ENCODE data around the gene RPS6KC1. TPM values are rescaled to one million over a fixed set of nuclear protein-coding genes. Genes with fewer than 3 reads are reported as not detected.

Gene RPS6KC1
- polyA plus RNA-seq, 1 donor (not counting 4 experiments of a cell fraction or from before 2014, with no cell fraction given) = 13.0 TPM

DNA sequence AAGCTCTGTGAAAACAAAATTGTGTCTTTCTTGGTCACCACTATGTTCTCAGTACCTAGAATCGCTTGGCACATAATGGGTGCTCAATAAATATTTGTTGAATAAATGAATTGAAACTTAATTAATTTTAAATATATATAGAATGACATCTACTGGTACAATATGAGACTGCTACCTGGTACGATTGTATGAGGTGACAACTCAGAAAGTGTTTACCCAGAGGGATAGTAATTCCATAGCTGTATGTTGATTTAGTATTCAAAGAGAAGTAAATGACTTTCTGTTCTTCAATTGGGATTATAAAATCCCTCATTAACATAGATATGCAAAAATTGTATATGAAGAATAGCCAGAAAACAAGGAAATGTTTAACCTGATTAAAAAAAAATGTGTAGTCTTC is 128.7 kb downstream of the RPS6KC1 start:
- no peaks in the 10 kb centered on the region for H3K9me3 ChIP-seq (ENCODE audit: control insufficient read depth, low read depth, low read length)
- no peaks in the 10 kb centered on the region for H3K79me2 ChIP-seq (ENCODE audit: control insufficient read depth, insufficient read depth, low read length)
- H4K20me1 ChIP-seq (ENCODE audit: control insufficient read depth, extremely low read depth, insufficient read depth, low read length) = no peaks in the 10 kb centered on the region
- H3K9ac ChIP-seq (ENCODE audit: control insufficient read depth, extremely low read depth, insufficient read depth, low read length) = no peak overlapping the region
- no peak overlapping the region for H3K4me3 ChIP-seq (ENCODE audit: control insufficient read depth in 2 of 3, extremely low read depth in 1 of 3, insufficient read depth in 2 of 3, low read depth in 1 of 3, low read length in 3 of 3)
- H3K27me3 ChIP-seq (ENCODE audit: control insufficient read depth, extremely low read depth, insufficient read depth, low read length) = no peaks in the 10 kb centered on the region
- H3K27ac ChIP-seq (ENCODE audit: control insufficient read depth, insufficient read depth, low read length) = no peak overlapping the region
- DNase-seq (ENCODE audit: low read depth, low spot score) (no peak), FAIRE-seq (no peak)
- H3K4me2 ChIP-seq (ENCODE audit: control insufficient read depth, extremely low read depth, insufficient read depth, low read depth, low read length) = no peak overlapping the region
- dilution Hi-C loops (cut with MboI; ENCODE audit: extremely low pct_ligation_motif_present, low sequenced_read_pairs) = no loop called here
- H3K9me1 ChIP-seq (ENCODE audit: control insufficient read depth, extremely low read depth, insufficient read depth, low read length) = no peaks in the 10 kb centered on the region
- TF ChIP-seq, protein P1, sequence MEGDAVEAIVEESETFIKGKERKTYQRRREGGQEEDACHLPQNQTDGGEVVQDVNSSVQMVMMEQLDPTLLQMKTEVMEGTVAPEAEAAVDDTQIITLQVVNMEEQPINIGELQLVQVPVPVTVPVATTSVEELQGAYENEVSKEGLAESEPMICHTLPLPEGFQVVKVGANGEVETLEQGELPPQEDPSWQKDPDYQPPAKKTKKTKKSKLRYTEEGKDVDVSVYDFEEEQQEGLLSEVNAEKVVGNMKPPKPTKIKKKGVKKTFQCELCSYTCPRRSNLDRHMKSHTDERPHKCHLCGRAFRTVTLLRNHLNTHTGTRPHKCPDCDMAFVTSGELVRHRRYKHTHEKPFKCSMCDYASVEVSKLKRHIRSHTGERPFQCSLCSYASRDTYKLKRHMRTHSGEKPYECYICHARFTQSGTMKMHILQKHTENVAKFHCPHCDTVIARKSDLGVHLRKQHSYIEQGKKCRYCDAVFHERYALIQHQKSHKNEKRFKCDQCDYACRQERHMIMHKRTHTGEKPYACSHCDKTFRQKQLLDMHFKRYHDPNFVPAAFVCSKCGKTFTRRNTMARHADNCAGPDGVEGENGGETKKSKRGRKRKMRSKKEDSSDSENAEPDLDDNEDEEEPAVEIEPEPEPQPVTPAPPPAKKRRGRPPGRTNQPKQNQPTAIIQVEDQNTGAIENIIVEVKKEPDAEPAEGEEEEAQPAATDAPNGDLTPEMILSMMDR (optimal IDR thresholded peaks at IDR 0.05 in 1 of 3, IDR thresholded peaks at IDR 0.05 in 1 of 3, conservative IDR thresholded peaks at IDR 0.05 in 1 of 3; ENCODE audit: extremely low read depth in 1 of 3, insufficient read depth in 2 of 3, low read length in 3 of 3) = no peak
- TF ChIP-seq EZH2 (IDR thresholded peaks at IDR 0.05; ENCODE audit: low read length) = no peak
- H3K4me1 ChIP-seq (ENCODE audit: control insufficient read depth, extremely low read depth, insufficient read depth, low read length) = no peaks in the 10 kb centered on the region
- H2AFZ ChIP-seq (ENCODE audit: control insufficient read depth, low read length) = no peak overlapping the region
- no peaks in the 10 kb centered on the region for H3K36me3 ChIP-seq (ENCODE audit: control insufficient read depth in 2 of 2, extremely low read depth in 1 of 2, insufficient read depth in 2 of 2, low read length in 2 of 2)

DNA sequence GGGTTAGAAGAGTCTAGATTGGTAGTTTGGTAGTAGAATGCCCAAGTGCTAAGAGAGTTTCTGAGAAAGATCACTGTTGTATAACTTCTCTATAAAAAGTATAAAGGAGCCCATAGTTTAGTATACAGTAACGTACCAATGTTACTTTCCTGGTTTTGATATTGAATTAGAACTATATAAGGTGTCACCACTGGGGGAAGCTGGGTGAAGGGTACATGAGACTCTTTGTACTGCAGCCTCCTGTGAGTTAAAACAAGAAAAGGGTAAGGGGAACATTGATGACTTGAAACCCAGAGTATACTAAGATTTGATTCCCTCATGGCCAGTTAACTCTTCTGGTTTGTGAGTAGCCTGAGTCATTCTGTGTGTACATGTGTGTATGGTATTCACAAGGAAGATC is 129.8 kb downstream of the RPS6KC1 start:
- no peaks in the 10 kb centered on the region for H3K27me3 ChIP-seq (ENCODE audit: control insufficient read depth, extremely low read depth, insufficient read depth, low read length)

More for the DNA sequence above, 129.8 kb downstream of the RPS6KC1 start:
- dilution Hi-C loops (cut with MboI; ENCODE audit: extremely low pct_ligation_motif_present, low sequenced_read_pairs) = no loop called here
- no peak overlapping the region for H3K4me2 ChIP-seq (ENCODE audit: control insufficient read depth, extremely low read depth, insufficient read depth, low read depth, low read length)
- H3K79me2 ChIP-seq (ENCODE audit: control insufficient read depth, insufficient read depth, low read length) = no peaks in the 10 kb centered on the region
- no peak overlapping the region for H3K4me3 ChIP-seq (ENCODE audit: control insufficient read depth in 2 of 3, extremely low read depth in 1 of 3, insufficient read depth in 2 of 3, low read depth in 1 of 3, low read length in 3 of 3)
- H3K36me3 ChIP-seq (ENCODE audit: control insufficient read depth in 2 of 2, extremely low read depth in 1 of 2, insufficient read depth in 2 of 2, low read length in 2 of 2) = no peaks in the 10 kb centered on the region
- H3K9me3 ChIP-seq (ENCODE audit: control insufficient read depth, low read depth, low read length) = no peaks in the 10 kb centered on the region
- DNase-seq (ENCODE audit: low read depth, low spot score) (no peak), FAIRE-seq (no peak)
- no peak overlapping the region for H2AFZ ChIP-seq (ENCODE audit: control insufficient read depth, low read length)
- H3K27ac ChIP-seq (ENCODE audit: control insufficient read depth, insufficient read depth, low read length) = no peak overlapping the region
- H3K9ac ChIP-seq (ENCODE audit: control insufficient read depth, extremely low read depth, insufficient read depth, low read length) = no peak overlapping the region
- no peaks in the 10 kb centered on the region for H3K9me1 ChIP-seq (ENCODE audit: control insufficient read depth, extremely low read depth, insufficient read depth, low read length)
- H4K20me1 ChIP-seq (ENCODE audit: control insufficient read depth, extremely low read depth, insufficient read depth, low read length) = no peaks in the 10 kb centered on the region
- TF ChIP-seq, protein P1 (optimal IDR thresholded peaks at IDR 0.05 in 1 of 3, IDR thresholded peaks at IDR 0.05 in 1 of 3, conservative IDR thresholded peaks at IDR 0.05 in 1 of 3; ENCODE audit: extremely low read depth in 1 of 3, insufficient read depth in 2 of 3, low read length in 3 of 3) = no peak
- TF ChIP-seq EZH2 (IDR thresholded peaks at IDR 0.05; ENCODE audit: low read length) = no peak
- H3K4me1 ChIP-seq (ENCODE audit: control insufficient read depth, extremely low read depth, insufficient read depth, low read length) = no peaks in the 10 kb centered on the region

All from keratinocyte (primary cell).